Common myeloid progenitor, CD34-positive (primary cell): Measurements from ENCODE around the gene WDR18.

Experiments used
- CTCF ChIA-PET: fragments of 350-600 bp; sonication (Branson Sonifier 250); formaldehyde crosslinking; loops from one replicate; lab custom pipeline; 2021; ENCODE audit warnings: antibody characterized with exemption; lab: Charles Lee
- POLR2A ChIA-PET: fragments of 350-600 bp; sonication (Branson Sonifier 250); formaldehyde crosslinking; loops from one replicate; lab custom pipeline; 2021; ENCODE audit warnings: antibody characterized with exemption; lab: Charles Lee
- DNase-seq, 3 donors: peaks; one replicate each; pipeline versions ENCODE4 v3.0.0 to v3.0.0-alpha.2; 2013
- H3K27ac ChIP-seq, 2 experiments: 1 replicate in 1 of 2; 2 replicates in 1 of 2; pipeline ENCODE4 v1.7.0; 2013; ENCODE audit warnings: inconsistent platforms in 2 of 2, low read length in 2 of 2, mild to moderate bottlenecking in 2 of 2, low read depth in 1 of 2, moderate library complexity in 1 of 2; ENCODE audit not compliant: severe bottlenecking in 2 of 2, insufficient read depth in 1 of 2, poor library complexity in 1 of 2
- H3K27me3 ChIP-seq, 5 experiments: replicated peaks in 2 of 5; 1 replicate in 3 of 5; 2 replicates in 2 of 5; pipeline versions ENCODE4 v1.6.1 to v1.7.0; 2013; ENCODE audit warnings: low read length in 4 of 5, mild to moderate bottlenecking in 2 of 5, moderate library complexity in 2 of 5, inconsistent platforms in 1 of 5; ENCODE audit not compliant: insufficient read depth in 5 of 5, control insufficient read depth in 4 of 5
- H3K36me3 ChIP-seq, 4 experiments: 1 replicate in 2 of 4; 2 replicates in 2 of 4; pipeline versions ENCODE4 v1.6.1 to v1.7.0; 2013; ENCODE audit warnings: low read length in 3 of 4, control low read depth in 1 of 4, mild to moderate bottlenecking in 1 of 4; ENCODE audit not compliant: control insufficient read depth in 4 of 4, insufficient read depth in 4 of 4
- H3K4me1 ChIP-seq, 4 experiments: 1 replicate in 3 of 4; 2 replicates in 1 of 4; pipeline versions ENCODE4 v1.6.1 to v1.7.1; 2013; ENCODE audit warnings: low read length in 3 of 4, mild to moderate bottlenecking in 3 of 4, control low read depth in 1 of 4, inconsistent platforms in 1 of 4, moderate library complexity in 1 of 4; ENCODE audit not compliant: control insufficient read depth in 4 of 4, insufficient read depth in 4 of 4; ENCODE audit errors: control extremely low read depth in 1 of 4
- H3K4me3 ChIP-seq, 7 experiments: 1 replicate in 4 of 7; 2 replicates in 3 of 7; pipeline versions ENCODE4 v1.5.1 to v1.7.0; 2013; ENCODE audit warnings: mild to moderate bottlenecking in 7 of 7, low read length in 6 of 7, moderate library complexity in 6 of 7, inconsistent platforms in 2 of 7, low read depth in 2 of 7, control low read depth in 1 of 7; ENCODE audit not compliant: insufficient read depth in 4 of 7, control insufficient read depth in 1 of 7; ENCODE audit errors: extremely low read depth in 1 of 7
- H3K9me3 ChIP-seq, 5 experiments: 1 replicate in 4 of 5; 2 replicates in 1 of 5; pipeline versions ENCODE4 v1.6.1 to v1.7.1; 2013; ENCODE audit warnings: low read length in 4 of 5, mild to moderate bottlenecking in 2 of 5, inconsistent platforms in 1 of 5, low read depth in 1 of 5, moderate library complexity in 1 of 5; ENCODE audit not compliant: control insufficient read depth in 4 of 5, insufficient read depth in 2 of 5; ENCODE audit errors: control extremely low read depth in 1 of 5
- WGBS: methylation state at CpG from one replicate; pipeline ENCODE4 v1.1.5; 2013; ENCODE audit not compliant: insufficient coverage; 5-methylcytosine and 5-hydroxymethylcytosine counted together

WDR18 gene

DNA sequence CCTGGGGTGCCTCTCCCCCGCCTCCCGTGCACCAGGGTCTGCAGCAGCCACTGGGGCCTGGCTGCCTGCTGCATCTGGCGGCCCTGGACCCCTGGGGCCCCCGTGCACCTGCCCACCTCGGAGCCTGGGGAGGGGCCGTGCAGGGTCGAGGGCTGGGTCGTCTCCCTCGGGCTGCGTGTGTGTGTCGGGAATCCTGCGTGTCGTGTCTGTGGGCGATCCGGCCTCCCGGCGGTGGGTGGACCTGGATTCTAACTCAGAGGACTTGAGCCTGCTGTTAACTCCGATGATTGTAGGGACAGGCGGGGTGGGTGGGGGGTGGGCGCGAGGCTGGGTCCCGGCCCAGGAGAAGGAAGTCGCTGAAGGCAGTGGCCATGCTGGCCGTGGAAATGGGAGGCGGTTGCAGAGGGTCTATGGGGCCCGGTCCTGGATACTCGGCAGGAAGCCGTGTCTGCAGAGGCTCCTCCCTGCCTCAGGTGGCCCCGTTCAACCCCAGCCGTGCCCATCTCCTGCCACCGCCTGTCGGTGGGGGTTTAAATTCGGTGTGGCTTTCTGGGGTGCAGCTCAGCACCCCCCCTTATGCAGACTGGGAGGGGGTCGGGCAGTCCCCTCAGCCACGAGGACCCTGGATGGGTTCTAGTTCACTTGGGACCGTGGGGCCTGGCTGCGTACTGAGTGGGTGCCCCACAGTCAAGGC lies 9.4 kb upstream of the WDR18 start:
- H3K9me3 ChIP-seq = peaks cover 0 to 9% (median 6%) of the 10 kb centered on the region in 5 experiments
- ChIA-PET POLR2A (no interaction called here), CTCF (no interaction called here)
- no peak overlapping the region for H3K27ac ChIP-seq
- H3K4me1 ChIP-seq = no peaks in the 10 kb centered on the region
- no peak for DNase-seq
- no peak overlapping the region for H3K4me3 ChIP-seq
- H3K36me3 ChIP-seq = peaks cover 6 to 29% (median 18%) of the 10 kb centered on the region in 4 experiments
- no peaks in the 10 kb centered on the region for H3K27me3 ChIP-seq
- 90% methylated on average over 35 of the region's 37 CpGs for WGBS

DNA sequence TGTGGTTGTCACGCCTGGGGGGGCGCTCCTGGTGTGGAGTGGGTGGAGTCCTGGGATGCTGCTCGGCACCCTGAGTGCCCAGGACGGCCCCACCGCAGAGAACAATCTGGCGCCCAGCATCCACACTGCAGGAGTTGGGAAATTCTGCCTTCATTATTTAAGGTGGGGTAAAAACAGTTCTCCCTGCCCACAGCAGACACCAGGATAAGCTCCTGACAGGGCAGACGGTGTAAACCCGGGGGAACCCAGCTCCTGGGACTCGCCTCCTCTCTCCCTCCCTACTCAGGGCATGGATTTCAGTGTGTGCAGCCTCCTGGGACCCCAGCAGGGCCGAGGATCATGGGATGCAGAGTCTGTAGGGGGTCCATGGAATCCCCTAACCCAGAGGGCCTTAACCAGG lies 7.7 kb upstream of the WDR18 start:
- H3K27me3 ChIP-seq = no peaks in the 10 kb centered on the region
- H3K4me1 ChIP-seq = no peaks in the 10 kb centered on the region
- ChIA-PET POLR2A (no interaction called here), CTCF (interaction anchor here (0.9 to 1.3 kb wide), 3 partner anchors 21 to 56 kb away, joined by 3 read pairs; no protein-coding TSS in a partner anchor)
- H3K27ac ChIP-seq = no peak overlapping the region
- no peak for DNase-seq
- WGBS = 94% methylated on average over 7 of the region's 10 CpGs
- peaks cover 0 to 13% (median 5%) of the 10 kb centered on the region in 4 experiments for H3K36me3 ChIP-seq
- H3K9me3 ChIP-seq = no peaks in the 10 kb centered on the region
- no peak overlapping the region for H3K4me3 ChIP-seq

DNA sequence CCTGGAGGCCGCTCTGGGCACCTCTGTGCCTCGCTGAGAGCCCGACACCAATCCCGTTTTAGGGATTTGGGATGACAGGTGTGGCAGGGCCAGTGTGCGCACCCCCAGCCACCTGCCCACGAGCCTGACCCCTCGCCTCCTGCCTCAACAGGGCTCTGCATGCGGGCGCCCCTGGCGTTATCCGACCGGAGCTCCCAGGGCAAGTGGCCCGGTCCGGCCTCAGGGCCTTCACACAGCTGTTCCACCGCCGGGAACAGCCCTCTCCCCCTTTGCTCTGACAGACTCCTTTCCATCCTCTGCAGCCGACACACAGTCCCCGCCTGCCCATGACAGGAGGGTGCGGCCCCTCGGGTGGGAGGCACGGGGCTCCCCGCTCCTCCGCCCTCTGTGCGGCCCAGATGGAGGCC lies 7.1 kb upstream of the WDR18 start:
- Histone ChIP-seq H3K27ac (no peak overlapping the region), H3K4me1 (no peaks in the 10 kb centered on the region), H3K27me3 (no peaks in the 10 kb centered on the region), H3K36me3 (peaks cover 0 to 11% (median 3%) of the 10 kb centered on the region in 4 experiments), H3K4me3 (no peak overlapping the region), H3K9me3 (no peaks in the 10 kb centered on the region)
- ChIA-PET CTCF (interaction anchor here (0.9 to 1.3 kb wide), 2 partner anchors 21 to 42 kb away, joined by 3 read pairs; no protein-coding TSS in a partner anchor), POLR2A (no interaction called here)
- DNase-seq = no peak
- WGBS = 93% methylated on average over 23 of the region's 24 CpGs

DNA sequence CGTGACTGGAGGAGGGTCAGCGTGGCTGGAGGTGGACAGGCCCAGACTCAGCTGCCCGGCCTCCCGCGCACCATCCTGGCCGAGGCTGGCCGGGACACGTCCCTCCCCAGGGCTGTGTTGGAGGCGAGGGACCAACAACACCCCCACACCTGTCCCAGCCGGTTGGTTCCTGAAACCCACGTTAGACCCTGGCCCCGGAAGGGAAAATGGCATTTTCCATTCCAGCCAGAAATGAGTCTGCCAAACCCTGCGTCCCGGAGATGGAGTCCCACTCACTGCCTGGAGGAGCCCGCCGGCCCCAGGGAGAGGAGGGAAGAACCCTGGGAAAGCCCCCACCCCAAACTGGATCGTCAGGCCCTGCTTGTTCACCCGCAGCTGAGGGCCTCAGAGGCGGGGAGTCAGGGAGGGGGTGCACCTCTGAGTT lies 4.8 kb upstream of the WDR18 start:
- Histone ChIP-seq H3K27me3 (no peaks in the 10 kb centered on the region), H3K27ac (no peak overlapping the region), H3K4me3 (no peak overlapping the region), H3K9me3 (no peaks in the 10 kb centered on the region), H3K36me3 (no peaks in the 10 kb centered on the region), H3K4me1 (peaks cover 0 to 17% (median 13%) of the 10 kb centered on the region in 4 experiments)
- POLR2A ChIA-PET = no interaction called here
- CTCF ChIA-PET = interaction anchor here (0.9 to 5.7 kb wide), 3 partner anchors 43 to 123 kb away, joined by 3 to 90 read pairs (median 3); no protein-coding TSS in a partner anchor
- DNase-seq = no peak
- WGBS = 93% methylated on average over 12 of the region's 19 CpGs

DNA sequence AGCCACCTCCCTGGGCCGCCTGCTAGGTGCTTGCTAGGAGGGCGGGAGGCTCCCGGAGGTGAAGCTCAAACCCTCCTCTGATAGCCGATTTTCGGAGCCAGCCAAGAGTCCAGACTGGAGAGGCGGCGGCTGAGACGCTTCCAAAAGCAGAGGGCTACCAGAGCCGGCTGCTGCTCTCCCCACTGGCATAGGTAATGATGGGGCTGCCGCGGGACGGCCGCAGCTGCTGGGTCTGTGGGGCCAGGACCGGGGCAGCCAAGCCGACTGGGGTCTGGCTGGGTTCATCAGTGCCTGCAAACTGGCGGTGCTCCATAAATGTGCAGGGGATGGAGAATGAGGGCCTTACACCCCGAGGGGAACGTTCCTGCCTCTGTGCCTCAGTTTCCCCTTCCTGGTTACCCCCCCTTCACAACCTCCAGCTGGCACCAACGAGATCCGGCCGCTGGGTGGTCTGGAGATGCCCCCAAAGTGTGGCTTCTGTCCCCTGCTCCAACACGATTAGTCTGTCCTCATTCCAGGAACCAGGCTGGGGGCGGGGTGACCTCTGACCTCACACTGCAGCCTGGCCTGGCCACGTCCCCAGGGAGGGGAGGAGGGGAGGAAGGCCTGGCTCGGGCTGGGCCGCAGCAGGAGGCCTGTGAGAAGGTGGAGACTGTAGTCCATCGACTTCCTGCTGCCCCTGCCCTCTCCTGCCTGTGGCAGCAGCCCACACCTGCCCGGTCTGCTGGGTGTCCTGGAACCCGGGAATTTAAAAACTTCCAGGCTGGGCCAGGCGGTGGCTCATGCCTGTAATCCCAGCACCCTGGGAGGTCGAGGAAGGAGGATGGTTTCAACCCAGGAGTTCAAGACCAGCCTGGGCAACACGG lies 3.8 kb upstream of the WDR18 start:
- Histone ChIP-seq H3K36me3 (peaks cover 0 to 1% (median 0%) of the 10 kb centered on the region in 4 experiments), H3K27ac (peak overlapping the region in 1 of 2 experiments; percentile 58), H3K4me3 (no peak overlapping the region), H3K27me3 (no peaks in the 10 kb centered on the region), H3K9me3 (no peaks in the 10 kb centered on the region), H3K4me1 (peaks cover 0 to 27% (median 19%) of the 10 kb centered on the region in 4 experiments)
- 81% methylated on average over 30 of the region's 32 CpGs for WGBS
- ChIA-PET CTCF (interaction anchor here (1.5 to 5.7 kb wide), 5 partner anchors 11 to 211 kb away, joined by 3 to 90 read pairs (median 6); no protein-coding TSS in a partner anchor), POLR2A (interaction anchor here (0.7 kb wide), 1 partner anchor 162 kb away, joined by 4 read pairs; no protein-coding TSS in a partner anchor)
- DNase-seq = no peak

DNA sequence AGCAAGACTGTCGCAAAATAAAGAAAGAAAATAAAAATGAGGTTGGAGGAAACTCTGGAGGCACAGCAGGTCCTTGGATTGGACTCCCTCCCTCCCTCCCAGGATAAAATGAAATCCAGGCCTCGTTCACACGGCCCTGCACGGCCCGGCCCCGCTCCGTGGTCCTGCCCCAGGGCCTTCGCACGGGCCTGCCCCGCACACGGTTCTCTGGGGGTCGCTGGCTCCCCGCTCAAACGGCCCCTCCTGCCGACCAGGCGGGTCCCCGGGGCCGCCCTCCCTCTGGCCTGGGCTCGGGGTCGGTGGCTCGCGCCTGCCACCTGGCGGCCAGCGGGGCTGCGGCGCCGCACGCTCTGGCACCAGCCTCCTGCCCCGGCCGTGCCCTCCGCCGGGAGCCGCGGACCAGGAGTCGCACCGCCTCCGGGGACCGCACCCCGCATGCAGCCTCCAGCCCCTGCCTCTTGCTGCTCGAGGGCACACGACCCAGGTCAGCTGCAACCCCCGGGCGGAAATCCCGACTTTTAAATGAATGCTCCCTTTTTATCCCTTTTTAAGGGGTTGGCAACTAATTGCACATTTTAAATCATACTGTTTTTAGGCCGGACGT lies 1.5 kb upstream of the WDR18 start:
- peaks cover 9 to 20% (median 15%) of the 10 kb centered on the region in 4 experiments for H3K36me3 ChIP-seq
- ChIA-PET POLR2A (interaction anchor here (0.6 to 1.8 kb wide), 2 partner anchors 58 to 60 kb away, joined by 3 to 6 read pairs; no protein-coding TSS in a partner anchor), CTCF (interaction anchor here (1.0 to 5.7 kb wide), 12 partner anchors 13 to 213 kb away, joined by 3 to 90 read pairs (median 6); no protein-coding TSS in a partner anchor)
- WGBS = under 1% methylated on average over 46 of the region's 46 CpGs
- DNase-seq = peak; percentile 72 to 77 (median 77)
- H3K4me1 ChIP-seq = peaks cover 0 to 31% (median 19%) of the 10 kb centered on the region in 4 experiments
- no peaks in the 10 kb centered on the region for H3K9me3 ChIP-seq
- no peaks in the 10 kb centered on the region for H3K27me3 ChIP-seq
- no peak overlapping the region for H3K27ac ChIP-seq
- H3K4me3 ChIP-seq = peak overlapping the region in 4 of 7 experiments; percentile 36 to 62 (median 52)
